HL-60 (cell line): Measurements from ENCODE around the gene PDZD4.

Experiments
- SPI1 ChIP-seq: IDR thresholded peaks from 2 replicates; pipeline ENCODE4 v1.6.1; 2012; ENCODE audit warnings: low read depth, mild to moderate bottlenecking, borderline replicate concordance
- TF ChIP-seq, protein P1 (sequence below): IDR thresholded peaks from one replicate; pipeline ENCODE4 v1.5.1; 2011; ENCODE audit warnings: low read length, control low read depth, inconsistent platforms; ENCODE audit not compliant: insufficient read depth

DNA sequence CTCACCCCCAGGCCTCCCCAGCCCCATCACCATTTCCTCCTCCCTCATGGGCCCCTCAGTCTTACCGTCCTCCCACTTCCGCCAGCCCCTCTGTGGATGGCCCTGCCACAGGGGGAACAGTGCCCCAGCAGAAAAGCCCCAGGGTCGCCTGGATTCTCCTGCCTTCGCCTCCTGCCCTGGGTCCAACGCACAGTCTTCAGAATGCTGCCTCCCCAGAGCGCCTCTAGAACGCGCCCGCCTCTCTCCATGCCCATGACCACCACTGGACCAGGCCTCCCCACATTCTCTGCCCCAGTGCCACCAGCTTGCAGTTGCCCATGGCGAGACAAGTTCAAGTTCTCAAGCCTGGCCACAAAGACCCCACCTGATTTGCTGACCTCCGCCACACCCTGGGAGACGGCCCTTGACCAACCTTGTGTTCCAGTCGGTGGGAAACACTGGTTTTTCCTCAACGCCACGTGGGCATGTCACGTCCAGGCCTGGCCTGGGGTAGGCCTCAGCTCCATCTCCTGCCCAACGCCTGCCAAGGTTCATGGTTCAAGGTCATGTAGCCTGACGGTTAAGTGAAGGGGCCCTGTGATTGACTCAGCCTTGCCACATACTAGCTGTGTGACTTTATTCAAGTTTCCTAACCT, 66.9 kb downstream of the PDZD4 start:
- TF ChIP-seq, protein P1, sequence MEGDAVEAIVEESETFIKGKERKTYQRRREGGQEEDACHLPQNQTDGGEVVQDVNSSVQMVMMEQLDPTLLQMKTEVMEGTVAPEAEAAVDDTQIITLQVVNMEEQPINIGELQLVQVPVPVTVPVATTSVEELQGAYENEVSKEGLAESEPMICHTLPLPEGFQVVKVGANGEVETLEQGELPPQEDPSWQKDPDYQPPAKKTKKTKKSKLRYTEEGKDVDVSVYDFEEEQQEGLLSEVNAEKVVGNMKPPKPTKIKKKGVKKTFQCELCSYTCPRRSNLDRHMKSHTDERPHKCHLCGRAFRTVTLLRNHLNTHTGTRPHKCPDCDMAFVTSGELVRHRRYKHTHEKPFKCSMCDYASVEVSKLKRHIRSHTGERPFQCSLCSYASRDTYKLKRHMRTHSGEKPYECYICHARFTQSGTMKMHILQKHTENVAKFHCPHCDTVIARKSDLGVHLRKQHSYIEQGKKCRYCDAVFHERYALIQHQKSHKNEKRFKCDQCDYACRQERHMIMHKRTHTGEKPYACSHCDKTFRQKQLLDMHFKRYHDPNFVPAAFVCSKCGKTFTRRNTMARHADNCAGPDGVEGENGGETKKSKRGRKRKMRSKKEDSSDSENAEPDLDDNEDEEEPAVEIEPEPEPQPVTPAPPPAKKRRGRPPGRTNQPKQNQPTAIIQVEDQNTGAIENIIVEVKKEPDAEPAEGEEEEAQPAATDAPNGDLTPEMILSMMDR, result no peak
- no peak for TF ChIP-seq SPI1
